Activated CD4-positive, alpha-beta T cell treated with anti-CD3 and anti-CD28 coated beads, Interleukin-2, amount 50 U/mL, for 1 hour (primary cell): ENCODE measurements around the gene CPEB3.
"Not testable (repeated sequence)": the region's sequence is repeated elsewhere in the genome, so short reads cannot be mapped to it uniquely, and the experiment has no call there.

Experiments
- DNase-seq: peaks from one replicate; pipeline ENCODE4 v3.0.0-alpha.2; 2020

Gene CPEB3

GRCh38 chr10:92208157-92208720 is 82.6 kb downstream of the CPEB3 start:
- DNase-seq = no peak

GRCh38 chr10:92207061-92207460 is 83.8 kb downstream of the CPEB3 start:
- no peak for DNase-seq

DNA sequence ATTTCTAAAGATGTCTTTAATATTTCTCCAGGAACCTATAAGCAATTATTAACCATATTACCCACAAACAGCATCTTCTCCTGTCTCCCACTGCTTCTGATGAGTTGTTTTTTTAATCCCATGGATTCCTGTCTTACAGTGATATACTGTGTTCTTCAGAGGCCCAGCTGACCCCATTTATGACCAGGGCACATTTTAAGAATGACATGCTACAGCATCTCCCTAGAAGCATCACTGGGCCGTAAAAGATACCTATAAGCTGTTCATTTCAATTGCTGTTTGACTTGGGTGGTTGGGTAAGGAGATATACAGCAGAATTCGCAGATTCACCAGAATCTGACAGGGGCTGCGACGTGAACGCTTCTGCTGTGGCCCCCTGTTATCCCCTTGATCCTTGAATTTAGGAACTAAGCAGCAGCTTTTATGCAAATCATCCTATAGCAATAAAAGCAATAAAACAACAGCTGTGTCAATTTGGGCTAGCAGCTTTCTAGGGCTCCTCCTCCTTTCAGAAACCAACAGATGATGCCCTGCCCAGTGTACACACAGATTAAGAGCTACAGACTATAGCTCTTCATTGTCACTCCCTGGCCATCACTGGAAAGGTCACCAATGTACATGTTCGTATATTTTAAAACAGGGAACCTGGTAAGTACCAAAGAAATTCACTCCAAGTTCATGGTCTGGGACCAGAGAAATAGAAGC is 86.8 kb downstream of the CPEB3 start:
- no peak for DNase-seq

DNA sequence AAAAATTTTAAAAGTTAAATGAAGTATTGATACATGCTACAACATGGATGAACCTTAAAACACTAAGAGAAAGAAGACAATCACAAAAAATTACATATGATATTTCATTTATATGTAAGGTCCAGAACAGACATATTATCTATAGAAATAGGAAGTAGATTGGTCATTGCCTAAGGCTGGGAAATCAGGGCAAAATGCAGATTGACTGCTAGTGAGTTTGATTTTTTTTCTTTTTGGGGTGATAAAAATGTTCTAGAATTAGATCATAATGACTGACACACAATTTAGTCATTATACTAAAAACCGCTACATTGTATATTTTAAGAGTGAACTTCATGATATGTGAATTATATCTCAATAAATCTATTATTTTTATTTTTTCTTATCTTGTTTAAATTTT is 88.3 kb downstream of the CPEB3 start:
- no peak for DNase-seq

DNA sequence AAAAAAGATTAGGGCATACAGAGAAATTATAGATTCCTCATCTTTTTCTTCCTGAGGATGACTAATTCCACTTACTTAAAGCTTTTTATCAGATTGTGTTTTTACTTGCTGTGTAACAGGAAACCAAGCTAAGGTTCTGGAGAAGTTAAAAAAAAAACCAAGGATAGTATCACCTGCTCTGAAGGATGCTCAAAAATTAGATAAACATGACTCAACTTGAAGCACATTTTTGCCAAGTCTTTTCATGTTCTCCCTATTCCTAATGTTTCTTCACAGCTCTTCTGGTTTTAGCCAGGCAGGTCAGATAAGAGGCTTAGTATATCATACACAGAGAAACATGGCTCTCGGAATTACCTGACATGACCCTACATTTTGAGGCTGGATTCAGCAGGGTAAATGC is 90.3 kb downstream of the CPEB3 start:
- DNase-seq = no peak

- DNase-seq = no peak
Measured at GRCh38 chr10:92187101-92187500, 103.8 kb downstream of the CPEB3 start.

DNA sequence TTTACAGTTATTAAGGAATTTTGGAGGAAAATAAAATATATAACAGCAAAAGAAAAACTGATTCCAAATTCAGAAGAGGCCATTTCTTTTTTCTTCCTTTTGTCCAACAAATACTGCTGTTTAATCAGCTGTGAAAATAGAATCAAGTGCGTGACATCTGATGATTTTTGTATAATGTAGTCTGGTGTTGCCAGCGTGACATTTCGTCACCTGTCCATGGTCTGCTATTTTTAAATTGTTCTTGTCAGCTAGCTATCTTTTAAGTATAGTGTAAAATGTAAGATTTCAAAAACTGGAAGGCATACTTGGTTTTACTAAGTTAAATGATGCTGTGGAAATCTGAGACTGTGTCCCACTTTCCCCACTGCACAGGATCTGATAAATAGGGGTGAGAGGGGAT is 105.9 kb downstream of the CPEB3 start:
- DNase-seq = no peak

- no peak for DNase-seq
Measured at GRCh38 chr10:92183199-92183598, 107.7 kb downstream of the CPEB3 start.

DNA sequence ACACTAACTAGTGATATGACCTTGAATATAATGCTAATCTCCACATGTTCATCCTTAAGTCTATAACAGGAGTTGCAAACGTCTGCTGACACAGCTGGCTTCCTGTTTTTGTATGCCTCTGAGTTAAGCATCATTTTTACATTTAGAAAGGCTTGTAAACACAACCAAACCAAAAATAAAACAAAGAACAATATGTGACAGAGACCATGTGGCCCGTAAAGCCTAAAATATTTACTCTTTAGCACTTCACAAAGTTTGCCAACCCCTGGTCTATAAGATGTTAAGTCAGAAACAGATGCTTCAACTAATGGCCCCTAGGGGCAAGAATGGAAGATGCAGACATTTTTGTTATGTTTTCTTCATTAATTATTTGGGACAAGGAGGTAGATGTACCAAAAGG is 109.3 kb downstream of the CPEB3 start:
- DNase-seq = no peak

GRCh38 chr10:92180399-92180798 is 110.5 kb downstream of the CPEB3 start:
- no peak for DNase-seq

GRCh38 chr10:92177546-92177945 is 113.3 kb downstream of the CPEB3 start:
- DNase-seq = no peak

DNA sequence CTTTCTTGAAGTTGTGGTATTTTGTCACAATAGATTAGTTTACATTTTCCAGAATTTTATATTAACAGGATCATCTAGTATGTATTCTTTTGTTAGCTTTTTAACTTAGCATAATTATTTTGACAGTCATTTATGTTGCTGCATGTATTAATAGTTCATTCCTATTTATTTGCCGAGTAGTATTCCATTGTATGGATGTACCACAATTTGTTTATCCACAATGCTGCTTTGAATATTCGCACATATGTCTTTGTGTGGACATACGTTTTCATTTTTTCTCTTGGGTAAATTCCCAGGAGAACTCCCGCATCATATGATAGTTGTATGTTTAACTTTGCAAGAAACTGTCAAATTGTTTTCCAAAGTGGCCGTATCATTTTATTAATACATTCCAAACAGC is 115.7 kb downstream of the CPEB3 start:
- no peak for DNase-seq

GRCh38 chr10:92173996-92174395 is 116.9 kb downstream of the CPEB3 start:
- no peak for DNase-seq

DNA sequence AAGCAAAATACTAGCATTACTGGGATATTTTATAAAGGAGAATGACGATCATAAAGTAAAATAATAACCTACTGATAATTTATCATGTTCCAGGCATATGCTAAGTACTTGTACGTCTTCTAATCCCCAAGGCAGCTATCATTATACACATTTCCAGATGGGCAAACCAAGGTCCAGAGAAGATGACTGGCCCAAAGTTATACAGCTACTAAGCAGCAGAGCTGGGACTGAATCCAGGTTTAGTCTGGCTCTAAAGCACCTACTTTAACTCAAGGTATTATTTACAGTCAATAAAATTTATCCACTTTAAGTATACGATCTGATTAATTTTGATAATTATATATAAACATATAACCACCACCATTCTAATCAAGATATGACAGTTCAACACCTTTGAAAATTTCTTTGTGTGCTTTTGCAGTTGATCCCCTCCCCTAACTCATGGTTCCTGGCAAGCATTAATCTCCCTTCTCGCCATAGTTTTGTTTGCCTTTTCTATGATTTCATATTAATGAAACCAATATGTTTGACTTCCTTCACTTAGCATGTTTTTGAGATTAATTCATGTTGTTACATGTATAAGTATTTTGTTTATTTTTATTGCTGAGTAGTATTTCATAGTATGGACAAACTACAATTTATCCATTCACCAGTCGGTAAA is 126.7 kb downstream of the CPEB3 start:
- no peak for DNase-seq

- DNase-seq = no peak
Measured at GRCh38 chr10:92162541-92162940, 128.3 kb downstream of the CPEB3 start.

DNA sequence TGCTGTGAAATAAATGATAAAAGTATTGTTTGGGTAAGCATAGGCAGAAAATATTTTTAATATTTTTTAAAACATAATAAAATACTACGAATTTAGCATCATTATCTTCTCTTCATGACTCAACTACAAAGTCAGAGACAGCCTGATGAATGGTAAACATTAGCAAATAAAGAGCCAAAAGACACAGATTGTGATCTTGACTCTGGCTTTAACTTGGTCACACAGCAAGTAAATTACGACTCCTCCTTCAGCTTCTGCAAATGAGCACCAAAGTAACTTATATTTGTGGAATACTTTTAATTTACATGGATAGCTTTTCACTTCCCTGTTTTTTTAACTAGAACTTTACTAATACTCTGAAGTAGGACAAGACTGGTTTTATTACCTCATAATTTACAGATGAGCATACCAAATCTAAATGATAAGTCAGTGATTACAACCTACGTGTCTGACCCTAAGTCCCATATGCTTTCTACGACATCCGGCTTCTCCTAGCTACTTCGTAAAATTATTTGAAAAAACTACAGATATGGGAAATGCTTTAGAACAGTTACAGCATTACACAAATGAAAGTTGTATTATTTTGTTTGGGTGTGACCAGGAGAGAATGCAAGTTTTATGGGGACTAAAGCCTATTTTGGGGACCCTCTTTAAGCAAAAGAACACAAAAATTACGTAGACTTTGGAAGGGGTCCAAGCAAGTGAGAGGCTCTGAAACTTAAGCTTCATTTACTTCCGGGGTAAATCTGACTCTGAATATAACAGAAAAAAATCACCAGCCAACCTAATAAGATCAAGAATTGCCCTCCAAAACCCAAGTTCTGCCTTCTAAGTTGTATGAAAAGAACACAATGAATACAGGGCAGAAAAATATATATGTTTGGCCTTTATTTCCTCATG is 133.8 kb downstream of the CPEB3 start:
- DNase-seq = no peak

DNA sequence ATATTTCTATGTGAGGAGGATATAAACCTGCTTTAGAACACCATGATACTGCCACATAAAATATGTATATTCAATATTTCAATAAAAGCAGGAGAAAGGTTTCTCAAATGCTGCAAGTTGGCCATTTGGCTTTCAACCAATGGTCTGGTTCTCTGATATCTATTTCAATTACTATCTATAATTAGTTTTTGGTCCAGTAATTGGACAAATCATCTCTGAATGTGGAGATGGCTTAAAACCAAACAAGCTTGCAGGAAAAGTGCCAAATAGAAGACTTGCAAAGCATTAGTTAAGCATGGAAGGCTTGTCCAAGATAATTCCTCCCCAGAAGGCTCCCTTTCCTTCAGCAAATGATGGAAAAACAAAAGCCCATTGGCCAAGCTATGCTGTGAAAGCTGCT is 140.1 kb downstream of the CPEB3 start:
- no peak for DNase-seq

DNA sequence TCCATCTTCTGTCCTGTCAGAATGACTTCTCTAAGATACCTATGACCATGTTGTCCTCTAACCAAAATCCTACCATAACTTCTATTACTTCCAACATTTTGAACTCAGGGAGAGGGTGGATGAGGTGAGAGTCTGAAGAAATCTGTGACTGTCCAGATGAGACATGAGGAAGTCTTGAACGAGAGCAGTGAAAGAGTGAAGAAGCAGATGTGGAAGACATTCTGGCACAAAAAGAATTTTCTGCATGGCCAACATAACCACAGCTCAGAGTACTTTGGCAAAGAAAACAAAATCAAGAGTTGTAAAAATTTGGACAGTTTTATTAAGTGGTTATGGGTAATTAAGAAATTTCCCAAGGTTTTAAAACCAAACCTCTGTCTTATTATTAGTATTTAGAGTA is 141.6 kb downstream of the CPEB3 start:
- DNase-seq = no peak

DNA sequence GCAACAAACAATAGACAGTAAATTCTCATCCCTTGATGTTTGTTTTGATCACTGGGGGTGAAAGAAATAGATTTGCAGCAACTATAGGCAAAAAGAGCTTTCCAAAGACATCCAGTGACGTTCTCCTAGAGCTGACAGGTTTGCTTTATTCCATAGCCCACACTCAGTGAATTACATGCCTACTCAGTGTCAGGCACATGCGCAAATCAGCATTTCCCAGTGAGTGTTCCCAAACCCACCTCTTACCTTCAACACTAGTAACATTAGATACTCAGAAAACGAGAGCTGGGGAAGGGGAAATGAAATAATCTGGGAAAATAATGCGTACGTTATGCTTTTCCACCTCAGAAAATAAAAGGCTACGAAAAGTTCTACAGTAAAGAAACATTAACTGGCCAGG is 144.1 kb downstream of the CPEB3 start:
- no peak for DNase-seq

GRCh38 chr10:92146107-92146506 is 144.8 kb downstream of the CPEB3 start:
- DNase-seq = no peak

DNA sequence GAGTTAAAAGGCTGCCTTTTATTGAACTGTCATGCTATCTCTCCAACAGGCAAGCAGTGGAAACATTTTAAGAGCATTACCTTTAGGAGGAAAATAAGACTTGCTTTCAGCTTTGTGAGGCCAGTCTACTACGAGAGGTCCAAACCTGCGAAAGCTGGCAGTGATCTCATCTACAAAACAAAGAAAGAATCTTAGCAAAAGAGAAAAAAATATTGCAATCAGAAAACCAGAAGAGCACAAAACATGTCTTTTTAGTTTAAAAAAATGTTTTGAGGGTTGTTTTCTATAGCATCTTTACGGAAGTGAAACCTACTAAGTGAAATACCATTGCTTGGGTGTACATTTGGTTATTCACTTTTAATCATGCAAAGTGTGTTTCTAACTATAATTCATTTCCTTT is 147.9 kb downstream of the CPEB3 start:
- no peak for DNase-seq

- no peak for DNase-seq
Measured at GRCh38 chr10:92142512-92142911, 148.4 kb downstream of the CPEB3 start.

DNA sequence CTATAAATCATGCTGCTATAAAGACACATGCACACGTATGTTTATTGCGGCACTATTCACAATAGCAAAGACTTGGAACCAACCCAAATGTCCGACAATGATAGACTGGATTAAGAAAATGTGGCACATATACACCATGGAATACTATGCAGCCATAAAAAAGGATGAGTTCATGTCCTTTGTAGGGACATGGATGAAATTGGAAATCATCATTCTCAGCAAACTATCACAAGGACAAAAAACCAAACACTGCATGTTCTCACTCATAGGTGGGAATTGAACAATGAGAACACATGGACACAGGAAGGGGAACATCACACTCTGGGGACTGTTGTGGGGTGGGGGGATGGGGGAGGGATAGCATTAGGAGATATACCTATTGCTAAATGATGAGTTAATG is 149.7 kb downstream of the CPEB3 start:
- not testable (repeated sequence) for DNase-seq

DNA sequence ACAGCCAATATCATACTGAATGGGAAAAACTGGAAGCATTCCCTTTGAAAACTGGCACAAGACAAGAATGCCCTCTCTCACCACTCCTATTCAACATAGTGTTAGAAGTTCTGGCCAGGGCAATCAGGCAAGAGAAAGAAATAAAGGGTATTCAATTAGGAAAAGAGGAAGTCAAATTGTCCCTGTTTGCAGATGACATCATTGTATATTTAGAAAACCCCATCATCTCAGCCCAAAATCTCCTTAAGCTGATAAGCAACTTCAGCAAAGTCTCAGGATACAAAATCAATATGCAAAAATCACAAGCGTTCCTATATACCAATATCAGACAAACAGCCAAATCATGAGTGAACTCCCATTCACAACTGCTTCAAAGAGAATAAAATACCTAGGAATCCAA is 156.8 kb downstream of the CPEB3 start:
- not testable (repeated sequence) for DNase-seq
